NCI-H2227 (cell line): Measurements from ENCODE around the gene MTFR1L.

Experiments
- DNase-seq: peaks from one replicate; lab custom pipeline; 2025; ENCODE audit not compliant: unreplicated experiment; lab: John Stamatoyannopoulos, UW

MTFR1L gene

GRCh38 chr1:25819491-25820246, at the start of gene MTFR1L:
Gene MTFR1L (plus strand): TSS chr1:25819954. CDS start chr1:25823105, 3,151 bp downstream.
- DNase-seq: peak; percentile 92

- no peak for DNase-seq
Observed at GRCh38 chr1:25770541-25771220, 49.1 kb upstream of the MTFR1L start.

- peak; percentile 80 for DNase-seq
Observed at GRCh38 chr1:25771221-25772114, 48.3 kb upstream of the MTFR1L start.

- DNase-seq: no peak
Observed at GRCh38 chr1:25772164-25772563, 47.6 kb upstream of the MTFR1L start.

GRCh38 chr1:25772692-25773245, 47.0 kb upstream of the MTFR1L start:
- no peak for DNase-seq

GRCh38 chr1:25773441-25774125, 46.2 kb upstream of the MTFR1L start:
- no peak for DNase-seq

- no peak for DNase-seq
Observed at GRCh38 chr1:25774206-25774803, 45.4 kb upstream of the MTFR1L start.

GRCh38 chr1:25774921-25775771, 44.6 kb upstream of the MTFR1L start:
- DNase-seq: peak; percentile 77

GRCh38 chr1:25779388-25779787, 40.4 kb upstream of the MTFR1L start:
- DNase-seq: no peak

GRCh38 chr1:25779894-25780293, 39.9 kb upstream of the MTFR1L start:
- DNase-seq: no peak

GRCh38 chr1:25780318-25781129, 39.2 kb upstream of the MTFR1L start:
- DNase-seq: no peak

GRCh38 chr1:25781130-25781433, 38.7 kb upstream of the MTFR1L start:
- DNase-seq: no peak

GRCh38 chr1:25782608-25783201, 37.0 kb upstream of the MTFR1L start:
- no peak for DNase-seq

GRCh38 chr1:25784575-25785051, 35.1 kb upstream of the MTFR1L start:
- DNase-seq: no peak

GRCh38 chr1:25785333-25786067, 34.3 kb upstream of the MTFR1L start:
- DNase-seq: no peak

- DNase-seq: no peak
Observed at GRCh38 chr1:25786887-25787759, 32.6 kb upstream of the MTFR1L start.
